Coronary artery (tissue), 2 donors: ENCODE measurements around the gene NARF.

ENCODE experiments used
- DNase-seq: peaks from one replicate; pipeline ENCODE4 v3.0.0-alpha.2; 2017; ENCODE audit warnings: low spot score
- H3K27ac ChIP-seq, 2 donors: fragments of 200-600 bp; sonication (generic); one replicate each; pipeline ENCODE4 v1.5.1; 2016 to 2019
- H3K4me3 ChIP-seq: fragments of 200-600 bp; sonication (generic); 2 replicates; pipeline ENCODE4 v1.5.1; 2016; ENCODE audit warnings: mild to moderate bottlenecking, moderate library complexity
- CTCF ChIP-seq: fragments of 200-600 bp; sonication (generic); IDR thresholded peaks from one replicate; pipeline ENCODE4 v1.5.1; 2019; ENCODE audit warnings: antibody characterized with exemption

The NARF gene

GRCh38 chr17:82524540-82524939, 66.0 kb downstream of the NARF start:
- Histone ChIP-seq H3K27ac (no peak overlapping the region), H3K4me3 (no peak overlapping the region)
- no peak for DNase-seq
- no peak for TF ChIP-seq CTCF

GRCh38 chr17:82525712-82526111, 67.2 kb downstream of the NARF start:
- no peak for TF ChIP-seq CTCF
- Histone ChIP-seq H3K4me3 (no peak overlapping the region), H3K27ac (peak overlapping the region in 1 of 2 donors; percentile 0)
- DNase-seq = no peak

- no peak for TF ChIP-seq CTCF
- no peak overlapping the region for H3K4me3 ChIP-seq
- DNase-seq = no peak
- H3K27ac ChIP-seq = no peak overlapping the region
Measured at GRCh38 chr17:82527898-82528297, 69.4 kb downstream of the NARF start.

GRCh38 chr17:82528484-82529265, 70.1 kb downstream of the NARF start:
- Histone ChIP-seq H3K4me3 (peak overlapping the region; percentile 35), H3K27ac (peak overlapping the region; percentile 29 to 87)
- DNase-seq = peak; percentile 85
- peak; percentile 14 for TF ChIP-seq CTCF

GRCh38 chr17:82529914-82530300, 71.4 kb downstream of the NARF start:
- Histone ChIP-seq H3K27ac (peak overlapping the region in 1 of 2 donors; percentile 53), H3K4me3 (no peak overlapping the region)
- DNase-seq = no peak
- no peak for TF ChIP-seq CTCF

- Histone ChIP-seq H3K4me3 (no peak overlapping the region), H3K27ac (peak overlapping the region in 1 of 2 donors; percentile 35)
- TF ChIP-seq CTCF = no peak
- no peak for DNase-seq
Measured at GRCh38 chr17:82531431-82531881, 72.9 kb downstream of the NARF start.

GRCh38 chr17:82534401-82534812, 75.9 kb downstream of the NARF start:
- no peak for TF ChIP-seq CTCF
- no peak overlapping the region for H3K4me3 ChIP-seq
- no peak overlapping the region for H3K27ac ChIP-seq
- DNase-seq = no peak
